GM19023 (cell line): Measurements from ENCODE around the gene NDUFAF5.

Experiments
- ATAC-seq: cut with Tn5 transposase; IDR thresholded peaks from one replicate; pipeline ENCODE4 v1.9.1; 2021; ENCODE audit warnings: mild to moderate bottlenecking, moderate library complexity; ENCODE audit not compliant: unreplicated experiment

NDUFAF5 gene

DNA sequence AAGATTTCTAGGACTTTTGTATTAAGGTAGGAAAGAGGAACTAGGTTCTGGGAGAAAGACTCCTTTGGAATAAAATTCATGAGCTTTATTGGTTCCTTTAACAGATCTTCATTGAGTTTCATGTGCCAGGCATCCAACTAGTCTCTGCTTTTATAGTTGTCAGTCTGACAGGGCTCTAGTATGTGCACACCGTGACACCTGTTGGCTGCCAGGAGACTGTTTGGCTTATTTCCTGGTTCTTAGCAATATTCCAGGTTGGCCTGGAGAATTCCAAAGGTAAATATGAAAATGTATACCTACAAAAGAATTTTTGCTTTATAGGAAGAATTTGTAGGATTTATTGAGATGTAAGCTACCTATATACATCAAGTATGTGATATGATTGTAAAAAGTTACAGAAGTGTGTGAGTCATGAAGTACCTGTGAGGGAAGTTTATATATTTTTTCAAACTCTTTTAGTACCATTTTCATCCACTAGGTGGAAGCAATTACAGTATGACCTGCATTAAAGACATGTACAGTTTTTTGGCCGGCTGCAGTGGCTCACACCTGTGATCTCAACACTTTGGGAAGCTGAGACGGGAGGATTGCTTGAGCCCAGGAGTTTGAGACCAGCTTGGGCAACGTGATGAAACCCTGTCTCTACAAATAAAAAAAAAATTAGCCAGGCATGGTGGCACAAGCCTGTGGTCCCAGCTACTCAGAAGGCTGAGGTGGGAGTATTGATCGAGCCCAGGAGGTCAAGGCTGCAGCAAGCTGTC lies 35.2 kb downstream of the NDUFAF5 start:
- ATAC-seq: peak; percentile 62

DNA sequence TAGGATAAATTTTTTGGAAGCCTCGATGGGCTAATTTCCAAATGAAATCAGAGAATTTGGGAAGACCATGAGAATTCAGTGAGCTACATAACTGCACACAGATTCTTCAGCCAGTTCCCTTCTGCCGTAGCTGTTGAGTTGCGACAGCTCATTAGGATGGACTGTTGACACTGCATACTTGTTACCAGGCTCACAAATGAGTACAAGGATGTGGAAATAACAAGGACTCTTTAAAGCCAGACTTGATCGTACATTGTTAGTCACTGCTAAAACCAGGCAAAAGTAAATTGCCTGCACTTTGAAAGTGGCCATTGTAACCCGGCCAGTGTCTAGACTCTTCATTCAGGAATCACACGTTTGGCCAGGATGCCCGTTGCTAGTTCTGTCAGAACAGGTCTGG lies 37.0 kb downstream of the NDUFAF5 start:
- ATAC-seq: no peak

DNA sequence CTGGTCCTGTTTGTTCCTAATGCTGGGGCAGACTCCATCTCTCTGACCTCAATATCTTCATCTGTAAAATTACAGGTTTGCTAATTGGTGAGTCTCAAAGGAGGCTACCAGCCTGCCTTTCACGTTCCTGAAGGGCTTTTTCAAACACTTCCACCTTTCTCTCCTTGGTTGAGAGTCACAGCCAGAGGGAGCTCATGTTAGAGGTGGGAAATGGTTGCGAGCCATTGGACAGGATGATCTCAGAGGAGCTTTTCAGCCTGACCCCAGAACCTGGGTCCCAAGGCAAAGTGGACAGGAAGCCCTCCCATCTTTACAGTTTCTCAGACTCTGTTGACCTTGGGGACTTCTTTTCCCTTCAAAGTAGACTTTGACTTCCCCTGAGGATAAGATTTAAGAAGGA lies 37.6 kb downstream of the NDUFAF5 start:
- ATAC-seq: no peak

- no peak for ATAC-seq
Observed at GRCh38 chr20:13824459-13824858, 39.6 kb downstream of the NDUFAF5 start.

DNA sequence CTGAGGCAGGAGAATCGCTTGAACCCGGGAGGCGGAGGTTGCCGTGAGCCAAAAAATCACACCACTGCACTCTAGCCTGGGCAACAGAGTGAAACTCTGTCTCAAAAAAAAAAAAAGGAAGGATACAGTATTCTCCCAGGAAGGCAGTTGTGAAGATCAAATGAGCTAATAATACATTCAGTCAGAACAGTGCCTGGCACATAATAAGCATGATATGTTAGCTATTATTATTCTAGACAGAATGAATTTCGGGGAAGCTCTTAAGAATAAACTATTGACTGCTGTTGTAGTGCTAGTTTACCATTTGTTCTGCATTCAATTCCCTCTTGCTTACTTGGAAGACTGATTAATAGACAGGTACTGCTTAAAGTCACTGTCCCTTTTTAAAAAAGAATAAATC lies 40.6 kb downstream of the NDUFAF5 start:
- ATAC-seq: no peak

DNA sequence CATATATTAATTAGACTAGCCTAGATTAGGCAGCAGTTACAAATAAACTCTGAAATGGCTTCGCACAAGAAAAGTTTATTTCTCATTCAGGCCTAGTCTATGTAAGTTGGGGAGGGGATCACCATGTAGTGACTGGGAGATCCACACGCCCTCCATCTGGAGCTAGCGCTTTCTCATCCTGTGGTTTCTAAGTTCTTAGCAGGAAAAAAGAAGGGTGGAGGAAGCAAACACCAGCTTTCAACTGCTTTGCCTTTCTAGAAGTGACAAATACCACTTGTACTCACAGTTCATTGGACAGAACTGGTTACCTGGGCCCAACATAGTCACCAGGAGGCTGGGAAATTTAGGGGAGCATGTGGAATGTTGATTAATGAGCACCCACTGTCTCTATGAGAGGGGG lies 46.6 kb downstream of the NDUFAF5 start:
- no peak for ATAC-seq

GRCh38 chr20:13838664-13839063 lies 53.8 kb downstream of the NDUFAF5 start:
- no peak for ATAC-seq

GRCh38 chr20:13839421-13840092 lies 54.7 kb downstream of the NDUFAF5 start:
- ATAC-seq: no peak

- no peak for ATAC-seq
Observed at GRCh38 chr20:13840093-13840465, 55.3 kb downstream of the NDUFAF5 start.

DNA sequence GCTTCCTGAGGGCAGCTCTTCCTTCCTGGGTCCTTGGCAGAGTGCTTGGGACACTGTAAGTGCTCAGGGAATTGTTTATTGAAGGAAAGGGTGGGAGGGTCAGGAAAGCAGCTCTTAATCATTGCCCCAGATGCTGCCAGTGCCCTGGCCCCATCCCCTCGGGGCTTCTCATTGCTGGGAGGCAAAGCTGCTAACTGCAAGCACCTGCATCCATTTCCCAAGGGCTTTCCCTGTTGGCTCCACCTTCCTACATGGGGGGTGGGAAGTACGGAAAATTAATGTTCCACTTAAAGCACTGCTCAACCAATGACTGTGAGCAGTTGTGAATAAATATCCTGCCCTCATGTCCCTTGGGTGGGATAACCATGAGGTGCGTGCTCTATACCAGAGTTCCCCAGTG lies 56.4 kb downstream of the NDUFAF5 start:
- ATAC-seq: no peak

- no peak for ATAC-seq
Observed at GRCh38 chr20:13844296-13844695, 59.5 kb downstream of the NDUFAF5 start.

- no peak for ATAC-seq
Observed at GRCh38 chr20:13851279-13851678, 66.5 kb downstream of the NDUFAF5 start.

DNA sequence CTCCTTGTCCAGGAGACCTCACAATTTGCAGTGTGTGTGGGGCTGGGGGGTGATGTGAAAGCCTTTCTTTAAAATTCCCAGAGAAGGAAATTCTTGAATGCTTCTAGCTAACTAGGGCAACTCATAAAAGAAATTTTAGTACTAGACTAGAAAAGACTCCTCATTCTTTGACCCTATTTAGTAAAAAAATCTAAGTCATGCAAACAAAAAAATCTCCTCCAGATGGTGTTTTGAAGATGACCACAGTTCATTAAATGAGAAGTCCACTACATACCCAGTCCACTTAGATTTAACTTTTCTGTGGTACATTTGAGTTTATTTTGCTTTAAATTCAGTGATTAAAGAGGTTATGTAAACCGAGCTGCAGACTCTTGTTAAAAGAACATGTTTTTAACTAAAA lies 67.5 kb downstream of the NDUFAF5 start:
- no peak for ATAC-seq

DNA sequence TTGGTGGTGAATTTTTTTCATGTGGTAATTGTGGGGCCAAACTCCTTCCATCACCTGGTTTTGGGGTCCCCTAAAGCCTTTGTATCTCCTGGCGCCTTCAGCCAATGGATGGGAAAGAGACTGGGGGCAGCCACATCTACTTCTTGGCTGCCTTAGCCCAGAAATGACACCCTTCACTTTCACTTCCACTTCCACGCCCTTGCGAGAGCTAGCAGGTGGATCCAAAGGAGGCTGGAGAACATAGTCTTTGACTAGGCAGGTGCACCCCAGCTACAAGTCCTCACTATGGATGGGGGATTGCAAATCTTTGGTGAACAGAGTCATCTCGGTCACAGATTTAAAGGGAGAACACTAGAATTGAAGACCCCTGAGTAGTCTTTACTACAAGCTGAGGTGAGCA lies 70.8 kb downstream of the NDUFAF5 start:
- ATAC-seq: no peak

DNA sequence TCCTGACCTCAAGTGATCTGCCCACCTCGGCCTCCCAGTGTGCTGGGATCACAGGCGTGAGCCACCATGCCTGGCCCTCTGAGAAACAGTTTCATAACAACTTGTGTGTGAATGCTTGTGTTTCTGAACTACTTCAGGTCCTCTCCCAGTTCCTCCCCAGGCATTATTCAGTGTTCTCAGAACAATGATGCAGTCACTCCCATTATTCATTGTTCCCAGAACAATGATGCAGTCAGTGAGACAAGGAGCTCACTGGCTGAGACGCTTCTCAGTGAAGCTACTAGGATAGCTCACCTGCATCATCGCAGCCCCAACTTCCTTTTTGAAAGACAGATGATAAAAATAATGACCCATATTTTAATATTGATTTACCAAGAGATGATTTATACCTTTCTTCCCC lies 71.5 kb downstream of the NDUFAF5 start:
- no peak for ATAC-seq

DNA sequence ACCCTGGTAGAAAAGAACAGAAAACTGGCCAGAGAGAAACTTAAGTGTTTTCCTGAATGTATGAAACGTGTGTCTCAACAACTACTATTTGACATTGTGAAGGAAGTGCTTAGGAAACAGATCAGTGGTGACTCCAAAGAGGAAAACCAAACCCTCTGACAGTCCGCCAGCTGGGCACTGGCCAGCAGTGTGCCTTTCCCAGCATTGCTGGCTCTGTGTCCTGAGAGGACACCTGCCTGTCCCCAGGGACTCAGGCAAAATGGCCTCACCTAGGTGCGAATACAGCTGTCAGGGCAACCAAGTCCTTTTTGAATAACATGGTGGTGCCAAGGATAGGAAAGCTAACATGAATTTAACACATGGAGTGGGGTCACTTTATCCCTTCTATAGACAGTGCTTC lies 72.5 kb downstream of the NDUFAF5 start:
- no peak for ATAC-seq

GRCh38 chr20:13857961-13858360 lies 73.1 kb downstream of the NDUFAF5 start:
- no peak for ATAC-seq

- ATAC-seq: no peak
Observed at GRCh38 chr20:13858439-13858838, 73.6 kb downstream of the NDUFAF5 start.

DNA sequence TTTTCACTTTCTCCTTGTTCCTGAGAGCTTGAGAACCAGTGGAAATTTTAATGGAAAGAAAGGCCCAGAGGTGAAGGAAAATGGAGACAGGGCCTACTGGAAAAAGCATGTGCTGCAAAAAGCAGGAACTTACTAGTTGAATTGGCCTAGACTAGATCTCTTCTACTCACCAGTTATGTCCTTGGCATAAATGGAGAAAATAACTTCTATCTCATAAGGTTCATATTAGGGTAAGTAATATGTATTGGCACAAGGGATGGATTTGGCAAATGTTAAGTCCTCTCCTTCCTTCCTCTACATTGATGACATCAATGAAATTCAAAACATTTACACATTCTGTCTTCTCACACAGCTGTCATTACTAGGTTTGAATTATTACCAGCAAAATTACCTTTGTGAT lies 74.0 kb downstream of the NDUFAF5 start:
- ATAC-seq: no peak

GRCh38 chr20:13862245-13862644 lies 77.4 kb downstream of the NDUFAF5 start:
- no peak for ATAC-seq

DNA sequence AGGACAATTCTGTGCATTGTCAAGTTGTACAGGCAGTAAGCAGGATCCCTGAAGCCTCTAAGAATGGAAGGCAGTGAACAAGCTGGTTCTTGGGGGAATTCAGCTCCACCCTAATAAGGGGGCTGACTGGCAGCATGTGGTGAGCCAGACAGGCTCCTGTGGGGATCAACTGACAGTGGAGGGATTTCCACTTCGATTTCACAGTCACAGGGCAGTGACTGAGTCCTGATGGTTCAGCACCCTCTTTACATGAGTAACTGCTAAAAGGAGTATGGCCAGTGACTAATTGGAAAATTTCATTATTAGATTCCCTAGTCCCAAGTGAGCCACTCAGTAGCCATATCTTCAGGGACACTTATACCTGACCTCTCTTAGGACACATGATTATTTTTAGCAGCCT lies 78.4 kb downstream of the NDUFAF5 start:
- no peak for ATAC-seq

- ATAC-seq: no peak
Observed at GRCh38 chr20:13865156-13865555, 80.3 kb downstream of the NDUFAF5 start.
